A673 (cell line): ENCODE measurements around the gene INTS13. TPM values are rescaled to one million over a fixed set of nuclear protein-coding genes. Genes with fewer than 3 reads are reported as not detected.
"Not testable (repeated sequence)": the region's sequence is repeated elsewhere in the genome, so short reads cannot be mapped to it uniquely, and the experiment has no call there.

Experiments used
- BruUV-seq: library from RNA; stranded (reverse); fragments of 400-500 nt; replicated peaks from 2 replicates; lab custom pipeline; 2021; lab: Mats Ljungman, UMichigan
- CTCF ChIA-PET: fragments of 300-600 bp; sonication (Branson Sonifier 250); formaldehyde crosslinking; loops from one replicate; lab custom pipeline; 2022; ENCODE audit warnings: antibody characterized with exemption; lab: Charles Lee
- POLR2A ChIA-PET: fragments of 300-600 bp; sonication (Branson Sonifier 250); formaldehyde crosslinking; loops from one replicate; lab custom pipeline; 2022; ENCODE audit warnings: antibody characterized with exemption; ENCODE audit not compliant: low non-redundant PET; lab: Charles Lee
- DNase-seq: peaks from one replicate; pipeline ENCODE4 v3.0.0-alpha.2; 2015; ENCODE audit warnings: low spot score
- H3K27ac ChIP-seq: fragments of 200-600 bp; sonication (generic); 2 replicates; pipeline ENCODE4 v1.5.1; 2016; ENCODE audit warnings: mixed run types, low read depth, mild to moderate bottlenecking, mixed read lengths, antibody characterized with exemption, low read length; ENCODE audit not compliant: poor library complexity, severe bottlenecking
- H3K27me3 ChIP-seq: fragments of 200-600 bp; sonication (generic); replicated peaks from 2 replicates; pipeline ENCODE4 v1.6.1; 2017; ENCODE audit warnings: mixed run types, low read depth, mild to moderate bottlenecking, mixed read lengths, antibody characterized with exemption, low read length; ENCODE audit not compliant: insufficient read depth, poor library complexity
- H3K36me3 ChIP-seq: fragments of 200-600 bp; sonication (generic); 2 replicates; pipeline ENCODE4 v1.6.1; 2016; ENCODE audit warnings: mixed run types, mild to moderate bottlenecking, mixed read lengths, antibody characterized with exemption, low read length; ENCODE audit not compliant: insufficient read depth, poor library complexity, severe bottlenecking
- H3K4me1 ChIP-seq: fragments of 200-600 bp; sonication (generic); 2 replicates; pipeline ENCODE4 v1.6.1; 2017; ENCODE audit warnings: mixed run types, mild to moderate bottlenecking, mixed read lengths, antibody characterized with exemption, low read length; ENCODE audit not compliant: insufficient read depth, poor library complexity, severe bottlenecking
- H3K4me3 ChIP-seq: fragments of 200-600 bp; sonication (generic); 2 replicates; pipeline ENCODE4 v1.5.1; 2016; ENCODE audit warnings: low read depth, mixed run types, mild to moderate bottlenecking, mixed read lengths, low read length; ENCODE audit not compliant: poor library complexity, severe bottlenecking
- H3K9me3 ChIP-seq: fragments of 200-600 bp; sonication (generic); 2 replicates; pipeline ENCODE4 v1.6.1; 2016; ENCODE audit warnings: mixed run types, low read depth, mild to moderate bottlenecking, mixed read lengths, antibody characterized with exemption, low read length; ENCODE audit not compliant: poor library complexity, severe bottlenecking
- EZH2 ChIP-seq: fragments of 200-600 bp; sonication (generic); IDR thresholded peaks from 2 replicates; pipeline ENCODE4 v1.6.1; 2017; ENCODE audit warnings: borderline replicate concordance, low read depth, mild to moderate bottlenecking, mixed read lengths, antibody characterized with exemption, low read length; ENCODE audit not compliant: poor library complexity, severe bottlenecking
- intact Hi-C: fragments of 100-400 bp; cut with micrococcal nuclease; formaldehyde crosslinking; loops from one replicate; pipeline ENCODE4 v1.10.0; 2022; ENCODE audit not compliant: unreplicated experiment
- total RNA-seq: library from RNA; stranded (reverse); gene quantifications from 2 replicates; pipeline ENCODE4 v1.2.3, GENCODE V29; 2021
- TF ChIP-seq, protein P1 (sequence below): fragments of 300-800, 200-600 bp; sonication (generic); conservative IDR thresholded peaks from 2 replicates; pipeline ENCODE4 v1.5.1; 2017; ENCODE audit warnings: low read depth, mild to moderate bottlenecking, antibody characterized with exemption, low read length, moderate library complexity, mixed read lengths

The INTS13 gene
- total RNA-seq, 1 experiment from 2014 or later, result 51.0 TPM

DNA sequence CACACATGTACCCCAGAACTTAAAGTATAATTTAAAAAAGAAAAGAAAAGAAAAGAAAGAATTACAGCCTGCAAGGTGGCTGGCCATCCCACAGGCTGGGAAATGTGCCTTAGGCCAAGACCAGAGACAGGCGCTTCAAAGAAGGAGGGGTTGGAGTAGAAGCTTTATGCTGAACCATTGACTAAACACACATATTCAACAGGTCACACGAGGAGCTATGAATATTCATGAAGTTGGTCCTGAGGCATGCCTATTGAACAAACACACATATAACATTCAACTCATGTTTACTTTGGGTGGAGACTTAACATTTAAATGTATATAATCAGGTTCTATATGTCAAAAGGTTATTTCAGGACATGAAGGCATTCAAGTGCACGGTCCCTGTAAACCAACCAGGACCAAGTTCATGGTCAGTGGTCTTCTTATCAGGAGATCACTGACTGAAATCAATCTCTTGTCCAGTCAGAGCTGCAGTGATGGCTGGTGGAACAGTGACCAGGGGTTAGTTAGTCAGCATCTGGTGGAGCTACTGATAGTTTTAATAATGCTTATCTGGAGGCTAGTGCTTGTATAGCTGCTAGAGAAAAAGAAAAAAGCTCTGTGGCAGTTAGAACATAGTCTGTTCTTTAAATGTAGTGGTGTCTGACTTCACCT lies 69.2 kb downstream of the INTS13 start:
- Histone ChIP-seq H3K27me3 (no peaks in the 10 kb centered on the region), H3K27ac (no peak overlapping the region), H3K4me3 (no peak overlapping the region), H3K9me3 (no peaks in the 10 kb centered on the region), H3K4me1 (peaks cover 7% of the 10 kb centered on the region), H3K36me3 (no peaks in the 10 kb centered on the region)
- POLR2A ChIA-PET, result no interaction called here
- intact Hi-C loops, result no loop called here
- DNase-seq, result no peak
- TF ChIP-seq EZH2, result no peak
- TF ChIP-seq, protein P1, sequence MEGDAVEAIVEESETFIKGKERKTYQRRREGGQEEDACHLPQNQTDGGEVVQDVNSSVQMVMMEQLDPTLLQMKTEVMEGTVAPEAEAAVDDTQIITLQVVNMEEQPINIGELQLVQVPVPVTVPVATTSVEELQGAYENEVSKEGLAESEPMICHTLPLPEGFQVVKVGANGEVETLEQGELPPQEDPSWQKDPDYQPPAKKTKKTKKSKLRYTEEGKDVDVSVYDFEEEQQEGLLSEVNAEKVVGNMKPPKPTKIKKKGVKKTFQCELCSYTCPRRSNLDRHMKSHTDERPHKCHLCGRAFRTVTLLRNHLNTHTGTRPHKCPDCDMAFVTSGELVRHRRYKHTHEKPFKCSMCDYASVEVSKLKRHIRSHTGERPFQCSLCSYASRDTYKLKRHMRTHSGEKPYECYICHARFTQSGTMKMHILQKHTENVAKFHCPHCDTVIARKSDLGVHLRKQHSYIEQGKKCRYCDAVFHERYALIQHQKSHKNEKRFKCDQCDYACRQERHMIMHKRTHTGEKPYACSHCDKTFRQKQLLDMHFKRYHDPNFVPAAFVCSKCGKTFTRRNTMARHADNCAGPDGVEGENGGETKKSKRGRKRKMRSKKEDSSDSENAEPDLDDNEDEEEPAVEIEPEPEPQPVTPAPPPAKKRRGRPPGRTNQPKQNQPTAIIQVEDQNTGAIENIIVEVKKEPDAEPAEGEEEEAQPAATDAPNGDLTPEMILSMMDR, result no peak
- BruUV-seq, result no TSS peak
- CTCF ChIA-PET, result interaction anchor here (0.6 kb wide), 1 partner anchor 8 kb away, joined by 8 read pairs; no protein-coding TSS in a partner anchor

DNA sequence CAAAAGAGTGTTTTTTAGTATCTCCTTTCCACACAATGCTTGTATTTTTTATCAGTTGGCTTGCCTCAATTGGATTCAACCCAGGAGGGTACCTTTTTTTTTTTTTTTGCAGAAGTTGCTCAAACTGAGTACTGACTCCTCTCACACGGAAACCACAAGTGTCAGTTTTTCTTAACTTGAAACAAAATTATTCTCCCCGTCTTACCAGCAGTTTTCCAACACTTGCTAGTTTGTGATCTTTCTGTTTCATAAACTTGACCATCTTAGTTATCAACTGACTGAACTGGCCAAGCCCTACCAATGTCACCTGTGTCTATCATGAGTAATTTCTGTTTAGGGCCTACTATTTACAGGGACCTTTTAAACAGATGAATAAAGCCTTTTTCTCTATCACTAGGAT lies 70.7 kb downstream of the INTS13 start:
- intact Hi-C loops, result no loop called here
- POLR2A ChIA-PET, result interaction anchor here (0.7 kb wide), 1 partner anchor 250 kb away, joined by 5 read pairs; no protein-coding TSS in a partner anchor
- CTCF ChIA-PET, result no interaction called here

DNA sequence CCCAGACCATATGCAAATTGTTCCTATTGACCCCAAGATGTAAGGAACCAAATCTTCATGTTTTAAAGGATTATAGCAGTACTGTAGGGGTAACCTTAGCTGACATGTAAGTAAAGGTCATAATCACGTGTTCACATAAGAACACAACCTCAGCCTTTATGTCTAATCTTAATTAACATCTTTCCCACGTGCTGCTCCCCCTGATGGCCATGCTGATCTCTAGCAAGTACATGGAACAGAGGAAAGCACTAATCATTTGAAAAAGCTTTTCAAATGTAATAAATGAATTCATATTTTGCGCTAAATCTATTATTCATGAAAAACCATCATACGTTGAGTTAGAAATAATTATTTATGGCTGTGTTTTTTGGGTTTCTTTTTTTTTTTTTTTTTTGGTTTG lies 74.3 kb downstream of the INTS13 start:
- Histone ChIP-seq H3K4me1 (no peaks in the 10 kb centered on the region), H3K4me3 (no peak overlapping the region), H3K27ac (no peak overlapping the region), H3K9me3 (no peaks in the 10 kb centered on the region), H3K27me3 (no peaks in the 10 kb centered on the region), H3K36me3 (no peaks in the 10 kb centered on the region)
- ChIA-PET POLR2A (no interaction called here), CTCF (interaction anchor here (0.5 kb wide), 1 partner anchor 27 kb away, joined by 3 read pairs; no protein-coding TSS in a partner anchor)
- BruUV-seq, result no TSS peak
- intact Hi-C loops, result no loop called here
- peak; percentile 43 for DNase-seq
- TF ChIP-seq, protein P1, result peak; percentile 56
- no peak for TF ChIP-seq EZH2

More for the DNA sequence above, 70.7 kb downstream of the INTS13 start:
- Histone ChIP-seq H3K27ac (no peak overlapping the region), H3K36me3 (no peaks in the 10 kb centered on the region), H3K9me3 (no peaks in the 10 kb centered on the region), H3K27me3 (no peaks in the 10 kb centered on the region), H3K4me1 (peaks cover 7% of the 10 kb centered on the region), H3K4me3 (no peak overlapping the region)
- TF ChIP-seq EZH2, result no peak
- TF ChIP-seq, protein P1, result no peak
- DNase-seq, result no peak
- no TSS peak for BruUV-seq

DNA sequence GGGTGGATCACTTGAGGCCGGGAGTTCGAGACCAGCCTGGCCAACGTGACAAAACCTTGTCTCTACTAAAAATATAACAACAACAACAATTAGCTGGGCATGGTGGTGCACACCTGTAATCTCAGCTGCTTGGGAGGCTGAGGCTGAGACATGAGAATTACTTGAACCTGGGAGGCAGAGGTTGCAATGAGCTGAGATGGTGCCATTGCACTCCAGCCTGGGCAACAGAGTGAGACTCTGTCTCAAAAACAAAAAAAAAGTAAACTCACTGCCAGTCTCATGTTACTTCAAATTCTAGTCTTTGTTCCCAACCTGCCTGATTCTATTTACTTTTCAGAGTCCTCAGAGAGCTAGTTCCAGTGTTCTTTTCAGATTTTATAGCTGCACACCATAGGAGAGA lies 75.0 kb downstream of the INTS13 start:
- intact Hi-C loops, H3K36me3 ChIP-seq, CTCF ChIA-PET, POLR2A ChIA-PET, H3K4me1 ChIP-seq, H3K9me3 ChIP-seq, H3K27me3 ChIP-seq, H3K27ac ChIP-seq, H3K4me3 ChIP-seq, BruUV-seq, DNase-seq: not testable (repeated sequence)
